GM21390 (cell line): ENCODE results near the gene RNF145.
"Not testable (repeated sequence)": the region's sequence is repeated elsewhere in the genome, so short reads cannot be mapped to it uniquely, and the experiment has no call there.

Source experiments
- ATAC-seq: cut with Tn5 transposase; IDR thresholded peaks from one replicate; pipeline ENCODE4 v1.9.1; 2021; ENCODE audit not compliant: unreplicated experiment

RNF145 gene

GRCh38 chr5:159209438-159210209 lies at the start of gene RNF145:
Gene RNF145, minus strand, starts transcription at chr5:159209553. Its CDS starts 5,936 bp downstream, at chr5:159203617.
- peak; percentile 67 for ATAC-seq

- no peak for ATAC-seq
These were observed 49.0 kb upstream of the RNF145 start for GRCh38 chr5:159258361-159258760.

- no peak for ATAC-seq
These were observed 48.4 kb upstream of the RNF145 start for GRCh38 chr5:159257629-159258283.

GRCh38 chr5:159257007-159257406 lies 47.7 kb upstream of the RNF145 start:
- no peak for ATAC-seq

GRCh38 chr5:159252195-159252594 lies 42.8 kb upstream of the RNF145 start:
- ATAC-seq: no peak

- no peak for ATAC-seq
These were observed 39.8 kb upstream of the RNF145 start for GRCh38 chr5:159249158-159249557.

GRCh38 chr5:159244890-159245289 lies 35.5 kb upstream of the RNF145 start:
- no peak for ATAC-seq

- ATAC-seq: no peak
These were observed 34.8 kb upstream of the RNF145 start for GRCh38 chr5:159244163-159244562.

GRCh38 chr5:159243385-159243784 lies 34.0 kb upstream of the RNF145 start:
- ATAC-seq: no peak

- no peak for ATAC-seq
These were observed 33.3 kb upstream of the RNF145 start for GRCh38 chr5:159242656-159243055.

GRCh38 chr5:159241946-159242552 lies 32.7 kb upstream of the RNF145 start:
- ATAC-seq: no peak

- ATAC-seq: no peak
These were observed 31.0 kb upstream of the RNF145 start for GRCh38 chr5:159240301-159240870.

- ATAC-seq: not testable (repeated sequence)
These were observed 26.6 kb upstream of the RNF145 start for GRCh38 chr5:159235871-159236520.

GRCh38 chr5:159231167-159231566 lies 21.8 kb upstream of the RNF145 start:
- no peak for ATAC-seq

- ATAC-seq: no peak
These were observed 21.3 kb upstream of the RNF145 start for GRCh38 chr5:159230657-159231056.

- ATAC-seq: not testable (repeated sequence)
These were observed 18.7 kb upstream of the RNF145 start for GRCh38 chr5:159228097-159228496.

GRCh38 chr5:159227452-159227851 lies 18.1 kb upstream of the RNF145 start:
- ATAC-seq: no peak

GRCh38 chr5:159226451-159226850 lies 17.1 kb upstream of the RNF145 start:
- ATAC-seq: no peak

- ATAC-seq: no peak
These were observed 15.1 kb upstream of the RNF145 start for GRCh38 chr5:159224471-159224870.

- no peak for ATAC-seq
These were observed 14.1 kb upstream of the RNF145 start for GRCh38 chr5:159223469-159223868.

- ATAC-seq: no peak
These were observed 10.9 kb upstream of the RNF145 start for GRCh38 chr5:159220206-159220605.
